Hepatocyte (in vitro differentiated cells): ENCODE results near the gene TRPC4AP. TPM values are rescaled to one million over a fixed set of nuclear protein-coding genes. Genes with fewer than 3 reads are reported as not detected.

Experiments
- DNase-seq: peaks from one replicate; pipeline ENCODE4 v3.0.0-alpha.2; 2016; ENCODE audit warnings: low spot score
- H2AFZ ChIP-seq: fragments of 200-600 bp; sonication (generic); 2 replicates; pipeline ENCODE4 v1.6.0; 2016; ENCODE audit warnings: antibody characterized with exemption, mild to moderate bottlenecking
- H3K27ac ChIP-seq: fragments of 200-600 bp; sonication (generic); 2 replicates; pipeline ENCODE4 v1.5.1; 2016; ENCODE audit warnings: mild to moderate bottlenecking
- H3K27me3 ChIP-seq: fragments of 200-600 bp; sonication (generic); 2 replicates; pipeline ENCODE4 v1.6.1; 2016
- H3K36me3 ChIP-seq: fragments of 200-600 bp; sonication (generic); replicated peaks from 2 replicates; pipeline ENCODE4 v1.5.1; 2016; ENCODE audit warnings: low read depth; ENCODE audit not compliant: insufficient read depth
- H3K4me1 ChIP-seq: fragments of 200-600 bp; sonication (generic); 2 replicates; pipeline ENCODE4 v1.5.1; 2016; ENCODE audit warnings: mild to moderate bottlenecking, moderate library complexity; ENCODE audit not compliant: insufficient read depth
- H3K4me2 ChIP-seq: fragments of 200-600 bp; sonication (generic); 2 replicates; pipeline ENCODE4 v1.6.0; 2016
- H3K4me3 ChIP-seq: fragments of 200-600 bp; sonication (generic); 2 replicates; pipeline ENCODE4 v1.5.1; 2016; ENCODE audit warnings: mild to moderate bottlenecking
- H3K79me2 ChIP-seq: fragments of 200-600 bp; sonication (generic); 2 replicates; pipeline ENCODE4 v1.6.0; 2017; ENCODE audit warnings: mild to moderate bottlenecking
- H3K9me2 ChIP-seq: fragments of 200-600 bp; sonication (generic); replicated peaks from 2 replicates; pipeline ENCODE4 v1.6.0; 2017; ENCODE audit warnings: mild to moderate bottlenecking; ENCODE audit not compliant: insufficient read depth
- H3K9me3 ChIP-seq: fragments of 200-600 bp; sonication (generic); 2 replicates; pipeline ENCODE4 v1.5.1; 2016; ENCODE audit warnings: low read depth, mild to moderate bottlenecking
- H4K20me1 ChIP-seq: fragments of 200-600 bp; sonication (generic); 2 replicates; pipeline ENCODE4 v1.6.0; 2016; ENCODE audit warnings: mild to moderate bottlenecking; ENCODE audit not compliant: insufficient read depth, poor library complexity, severe bottlenecking
- EZH2 ChIP-seq: fragments of 200-600 bp; sonication (generic); IDR thresholded peaks from 2 replicates; pipeline ENCODE4 v1.6.1; 2016; ENCODE audit warnings: antibody characterized with exemption, mild to moderate bottlenecking, borderline replicate concordance
- EZH2phosphoT487 ChIP-seq: fragments of 200-600 bp; sonication (generic); IDR thresholded peaks from one replicate; pipeline ENCODE4 v1.6.1; 2018; ENCODE audit warnings: antibody characterized with exemption, mild to moderate bottlenecking, low read depth, moderate library complexity; ENCODE audit not compliant: unreplicated experiment, severe bottlenecking
- WGBS: methylation state at CpG from one replicate; pipeline ENCODE4 v1.1.6; 2016; ENCODE audit warnings: low lambda C conversion rate; ENCODE audit errors: missing lambda C conversion rate; 5-methylcytosine and 5-hydroxymethylcytosine counted together
- polyA plus RNA-seq: library from polyadenylated mRNA; unstranded; fragments of >200 nt; fragmentation: Nextera tagmentation; extraction: Ambion mirVana; gene quantifications from 2 replicates; pipeline ENCODE4 v1.2.1, GENCODE V29; 2016
- total RNA-seq: library from RNA; depleted of rRNA; stranded (reverse); fragments of >200 nt; gene quantifications from 2 replicates; pipeline ENCODE4 v1.2.3, GENCODE V29; 2014
- TF ChIP-seq, protein P1 (sequence below): fragments of 200-600 bp; sonication (generic); IDR thresholded peaks from 2 replicates; pipeline ENCODE4 v1.5.1; 2016; ENCODE audit warnings: antibody characterized with exemption, mild to moderate bottlenecking; ENCODE audit not compliant: poor library complexity

TRPC4AP gene
- total and polyA plus RNA-seq, 2 experiments from 2014 or later: 88.6 to 94.9 TPM

DNA sequence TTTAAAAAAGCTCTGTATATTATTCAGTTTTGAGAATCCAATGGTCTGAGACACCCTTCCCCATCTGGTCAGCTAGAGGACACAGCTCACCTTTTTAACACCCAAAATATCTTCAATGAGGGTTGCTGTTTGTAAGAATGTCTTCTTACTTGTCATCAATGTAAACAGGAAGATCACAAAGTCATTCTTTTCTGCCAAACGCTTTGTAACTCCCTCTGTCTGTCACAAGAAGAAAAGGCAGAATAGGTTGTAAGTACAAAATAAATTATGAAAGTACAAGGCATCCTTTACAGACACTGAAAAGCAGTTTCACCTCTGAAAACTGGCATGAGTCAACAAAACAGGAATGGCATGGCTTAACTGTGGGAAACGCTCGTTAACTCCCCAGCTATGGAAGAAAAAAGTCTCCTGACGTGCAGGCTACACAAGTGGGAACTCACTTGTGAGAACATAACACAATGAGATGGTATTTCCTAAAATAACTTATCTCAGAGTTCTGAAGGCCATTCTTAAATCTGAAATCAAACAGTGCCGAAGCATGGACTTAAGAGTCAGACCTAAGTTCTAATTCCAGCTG lies 42.7 kb downstream of the TRPC4AP start:
- WGBS: 83% methylated on average over 5 of the region's 5 CpGs
- no peaks in the 10 kb centered on the region for H3K27me3 ChIP-seq
- TF ChIP-seq EZH2phosphoT487 (no peak), EZH2 (no peak)
- TF ChIP-seq, protein P1, sequence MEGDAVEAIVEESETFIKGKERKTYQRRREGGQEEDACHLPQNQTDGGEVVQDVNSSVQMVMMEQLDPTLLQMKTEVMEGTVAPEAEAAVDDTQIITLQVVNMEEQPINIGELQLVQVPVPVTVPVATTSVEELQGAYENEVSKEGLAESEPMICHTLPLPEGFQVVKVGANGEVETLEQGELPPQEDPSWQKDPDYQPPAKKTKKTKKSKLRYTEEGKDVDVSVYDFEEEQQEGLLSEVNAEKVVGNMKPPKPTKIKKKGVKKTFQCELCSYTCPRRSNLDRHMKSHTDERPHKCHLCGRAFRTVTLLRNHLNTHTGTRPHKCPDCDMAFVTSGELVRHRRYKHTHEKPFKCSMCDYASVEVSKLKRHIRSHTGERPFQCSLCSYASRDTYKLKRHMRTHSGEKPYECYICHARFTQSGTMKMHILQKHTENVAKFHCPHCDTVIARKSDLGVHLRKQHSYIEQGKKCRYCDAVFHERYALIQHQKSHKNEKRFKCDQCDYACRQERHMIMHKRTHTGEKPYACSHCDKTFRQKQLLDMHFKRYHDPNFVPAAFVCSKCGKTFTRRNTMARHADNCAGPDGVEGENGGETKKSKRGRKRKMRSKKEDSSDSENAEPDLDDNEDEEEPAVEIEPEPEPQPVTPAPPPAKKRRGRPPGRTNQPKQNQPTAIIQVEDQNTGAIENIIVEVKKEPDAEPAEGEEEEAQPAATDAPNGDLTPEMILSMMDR: no peak
- no peak for DNase-seq
- H3K79me2 ChIP-seq: peaks cover 23% of the 10 kb centered on the region
- H3K4me1 ChIP-seq: no peaks in the 10 kb centered on the region
- H3K9me3 ChIP-seq: no peaks in the 10 kb centered on the region
- H2AFZ ChIP-seq: no peak overlapping the region
- peaks cover 7% of the 10 kb centered on the region for H3K36me3 ChIP-seq
- no peak overlapping the region for H3K4me2 ChIP-seq
- H3K9me2 ChIP-seq: no peaks in the 10 kb centered on the region
- no peak overlapping the region for H3K27ac ChIP-seq
- no peaks in the 10 kb centered on the region for H4K20me1 ChIP-seq
- H3K4me3 ChIP-seq: no peak overlapping the region

DNA sequence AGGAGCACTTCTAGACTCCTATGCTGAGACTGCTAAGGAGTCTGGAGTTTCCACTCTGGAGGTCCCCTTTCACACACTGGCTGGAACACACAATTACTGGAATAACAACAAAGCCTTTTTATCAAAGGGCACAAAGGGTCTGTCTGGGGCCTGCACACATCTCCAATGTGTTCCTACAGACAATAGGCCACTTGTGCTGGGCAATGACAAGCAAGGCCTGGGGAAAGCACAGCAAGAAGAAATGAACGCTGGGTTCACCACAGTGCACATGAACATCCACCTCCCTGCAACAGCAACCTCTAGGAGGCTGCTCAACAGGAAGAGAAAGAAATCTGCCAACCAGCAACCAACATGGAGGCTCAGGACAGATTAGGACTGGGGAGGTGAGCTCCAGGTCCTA lies 43.9 kb downstream of the TRPC4AP start:
- H3K9me3 ChIP-seq: no peaks in the 10 kb centered on the region
- peaks cover 7% of the 10 kb centered on the region for H3K36me3 ChIP-seq
- H3K4me1 ChIP-seq: no peaks in the 10 kb centered on the region
- no peak for DNase-seq
- H3K4me2 ChIP-seq: no peak overlapping the region
- H3K27ac ChIP-seq: no peak overlapping the region
- peaks cover 23% of the 10 kb centered on the region for H3K79me2 ChIP-seq
- no peak overlapping the region for H2AFZ ChIP-seq
- no peaks in the 10 kb centered on the region for H3K9me2 ChIP-seq
- no peaks in the 10 kb centered on the region for H3K27me3 ChIP-seq
- H4K20me1 ChIP-seq: no peaks in the 10 kb centered on the region
- 90% methylated on average over 1 of the region's 1 CpG for WGBS
- H3K4me3 ChIP-seq: no peak overlapping the region
- TF ChIP-seq, protein P1: no peak
- TF ChIP-seq EZH2phosphoT487: no peak

DNA sequence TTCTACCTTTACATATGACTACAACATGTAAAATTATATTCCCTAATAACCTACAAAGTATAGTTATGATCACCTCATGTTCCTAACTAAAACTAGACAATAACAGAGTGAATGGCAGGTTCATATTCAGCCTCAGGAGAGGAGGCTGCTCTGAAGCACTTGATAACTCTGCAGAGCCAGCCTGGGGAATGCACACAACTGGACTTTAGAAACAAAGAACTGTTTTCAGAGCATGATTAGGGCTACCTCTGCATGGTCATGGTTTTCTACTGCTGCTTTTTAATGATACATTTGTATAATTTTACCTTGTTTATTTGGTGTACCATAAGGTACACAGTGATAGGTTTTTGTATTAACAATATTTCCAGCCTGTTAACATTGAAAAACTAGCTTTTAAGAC lies 50.3 kb downstream of the TRPC4AP start:
- H3K27me3 ChIP-seq: no peaks in the 10 kb centered on the region
- no peaks in the 10 kb centered on the region for H4K20me1 ChIP-seq
- no peak overlapping the region for H2AFZ ChIP-seq
- H3K9me2 ChIP-seq: no peaks in the 10 kb centered on the region
- no peaks in the 10 kb centered on the region for H3K9me3 ChIP-seq
- peaks cover 31% of the 10 kb centered on the region for H3K79me2 ChIP-seq
- H3K27ac ChIP-seq: no peak overlapping the region
- H3K4me1 ChIP-seq: peaks cover 25% of the 10 kb centered on the region
- H3K4me3 ChIP-seq: no peak overlapping the region
- TF ChIP-seq EZH2phosphoT487: no peak
- TF ChIP-seq, protein P1: no peak
- TF ChIP-seq EZH2: no peak
- no peaks in the 10 kb centered on the region for H3K36me3 ChIP-seq
- no peak overlapping the region for H3K4me2 ChIP-seq
- no peak for DNase-seq

DNA sequence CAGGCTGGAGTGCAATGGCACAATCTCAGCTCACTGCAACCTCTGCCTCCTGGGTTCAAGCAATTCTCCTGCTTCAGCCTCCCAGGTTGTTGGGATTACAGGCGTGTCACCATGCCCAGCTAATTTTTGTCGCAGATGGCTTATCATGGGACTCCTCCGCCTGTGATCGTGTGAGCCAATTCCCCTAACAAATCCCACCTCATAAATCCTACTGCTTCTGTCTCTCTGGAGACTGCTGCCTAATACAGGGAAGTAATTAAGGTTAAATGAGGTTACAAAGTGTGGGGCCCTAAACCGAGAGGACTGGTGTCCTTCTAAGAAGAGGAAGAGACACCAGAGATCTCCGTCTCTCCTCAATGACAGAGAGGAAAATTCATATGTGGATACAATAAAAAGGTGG lies 52.0 kb downstream of the TRPC4AP start:
- H3K36me3 ChIP-seq: no peaks in the 10 kb centered on the region
- H3K4me1 ChIP-seq: peaks cover 25% of the 10 kb centered on the region

More for the DNA sequence above, 52.0 kb downstream of the TRPC4AP start:
- no peak for TF ChIP-seq EZH2phosphoT487
- no peak for TF ChIP-seq EZH2
- TF ChIP-seq, protein P1: no peak
- 60% methylated on average over 6 of the region's 6 CpGs for WGBS
- no peaks in the 10 kb centered on the region for H4K20me1 ChIP-seq
- no peaks in the 10 kb centered on the region for H3K9me3 ChIP-seq
- DNase-seq: no peak
- H3K4me3 ChIP-seq: no peak overlapping the region
- H3K4me2 ChIP-seq: no peak overlapping the region
- H3K27me3 ChIP-seq: no peaks in the 10 kb centered on the region
- H3K9me2 ChIP-seq: no peaks in the 10 kb centered on the region
- H3K79me2 ChIP-seq: peaks cover 35% of the 10 kb centered on the region
- H2AFZ ChIP-seq: no peak overlapping the region
- H3K27ac ChIP-seq: peak overlapping the region; percentile 34
